ENCODE measurements around the gene GJD2.
A peak's percentile ranks its signal among the peaks of the same experiment; 100 is the strongest.

Gene GJD2

DNA sequence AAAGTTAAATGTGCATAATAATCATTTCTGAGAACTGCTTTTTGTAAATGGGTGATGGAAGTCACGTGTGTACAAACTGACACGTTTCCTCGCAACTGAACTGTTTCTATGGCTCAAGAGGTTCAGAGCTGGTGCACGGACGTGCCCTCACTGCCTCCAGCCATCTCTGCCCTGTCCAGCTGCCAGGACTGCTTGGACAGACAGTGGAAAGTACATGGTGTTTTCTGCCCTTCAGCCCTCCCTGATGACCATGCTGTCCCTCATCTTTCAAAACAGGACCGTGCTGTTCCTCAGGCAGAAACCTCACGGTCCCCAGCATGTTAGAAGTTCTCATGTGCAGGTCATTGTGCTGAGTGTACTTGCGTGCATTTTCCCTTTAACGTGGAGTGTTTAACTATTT, 38.7 kb downstream of the GJD2 start:
- TF ChIP-seq, protein P1, sequence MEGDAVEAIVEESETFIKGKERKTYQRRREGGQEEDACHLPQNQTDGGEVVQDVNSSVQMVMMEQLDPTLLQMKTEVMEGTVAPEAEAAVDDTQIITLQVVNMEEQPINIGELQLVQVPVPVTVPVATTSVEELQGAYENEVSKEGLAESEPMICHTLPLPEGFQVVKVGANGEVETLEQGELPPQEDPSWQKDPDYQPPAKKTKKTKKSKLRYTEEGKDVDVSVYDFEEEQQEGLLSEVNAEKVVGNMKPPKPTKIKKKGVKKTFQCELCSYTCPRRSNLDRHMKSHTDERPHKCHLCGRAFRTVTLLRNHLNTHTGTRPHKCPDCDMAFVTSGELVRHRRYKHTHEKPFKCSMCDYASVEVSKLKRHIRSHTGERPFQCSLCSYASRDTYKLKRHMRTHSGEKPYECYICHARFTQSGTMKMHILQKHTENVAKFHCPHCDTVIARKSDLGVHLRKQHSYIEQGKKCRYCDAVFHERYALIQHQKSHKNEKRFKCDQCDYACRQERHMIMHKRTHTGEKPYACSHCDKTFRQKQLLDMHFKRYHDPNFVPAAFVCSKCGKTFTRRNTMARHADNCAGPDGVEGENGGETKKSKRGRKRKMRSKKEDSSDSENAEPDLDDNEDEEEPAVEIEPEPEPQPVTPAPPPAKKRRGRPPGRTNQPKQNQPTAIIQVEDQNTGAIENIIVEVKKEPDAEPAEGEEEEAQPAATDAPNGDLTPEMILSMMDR (conservative IDR thresholded peaks at IDR 0.05; ENCODE audit: control insufficient read depth, insufficient read depth, low read depth, low read length): no peak
- no peak overlapping the region for H3K4me3 ChIP-seq (ENCODE audit: control insufficient read depth, low read depth, low read length)
- DNase-seq (ENCODE audit: low read depth): no peak

DNA sequence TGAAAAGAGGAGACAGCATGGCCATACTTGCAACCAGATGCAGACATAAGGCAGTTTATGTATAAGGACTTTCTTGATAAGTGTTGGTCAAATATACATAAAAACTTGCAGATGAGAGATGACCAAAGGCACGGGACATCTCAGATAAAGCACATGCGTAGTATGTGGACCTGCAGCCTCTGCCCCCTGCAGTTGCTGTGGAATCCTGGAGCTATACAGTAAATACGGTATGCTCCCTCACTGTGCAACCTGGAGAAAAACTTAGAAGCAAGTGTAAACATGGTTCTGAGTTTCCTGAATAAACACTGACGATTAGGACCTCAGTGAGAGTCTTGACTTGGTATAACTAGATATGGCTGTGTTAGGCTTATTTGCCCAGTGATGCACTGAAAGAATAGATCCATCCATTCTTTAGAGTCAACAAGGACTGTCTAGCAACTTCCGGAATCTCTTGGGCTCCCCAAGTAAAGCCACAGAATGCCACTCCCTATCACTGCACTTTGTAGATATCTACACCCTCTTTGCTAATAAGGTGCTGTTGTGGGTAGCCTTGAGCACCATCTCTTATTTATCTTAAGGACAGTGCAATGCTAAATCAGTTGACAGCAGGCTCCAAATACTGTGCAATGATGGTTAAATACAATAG, 40.2 kb downstream of the GJD2 start:
- TF ChIP-seq, protein P1 (conservative IDR thresholded peaks at IDR 0.05; ENCODE audit: control insufficient read depth, insufficient read depth, low read depth, low read length): no peak
- no peak for DNase-seq (ENCODE audit: low read depth)
- H3K4me3 ChIP-seq (ENCODE audit: control insufficient read depth, low read depth, low read length): no peak overlapping the region

DNA sequence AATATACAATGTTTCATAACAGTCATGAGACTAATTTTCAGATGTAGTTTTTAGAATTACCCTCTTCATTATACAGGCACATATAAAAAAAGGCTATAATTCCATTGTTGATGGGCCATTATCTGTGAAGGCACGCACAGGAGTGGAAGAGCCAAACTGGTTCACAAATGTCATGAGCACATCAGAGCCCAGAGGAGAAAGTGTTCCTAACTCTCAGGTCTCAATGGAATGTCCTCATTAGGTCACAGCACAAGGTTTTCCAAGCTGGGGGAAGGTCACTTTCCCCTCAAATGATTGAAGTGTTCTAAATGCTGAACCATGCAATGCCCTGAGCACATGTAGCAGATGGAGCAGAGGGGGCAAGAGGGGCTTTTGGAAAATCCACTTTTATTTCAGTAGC, 41.2 kb downstream of the GJD2 start:
- TF ChIP-seq, protein P1 (conservative IDR thresholded peaks at IDR 0.05; ENCODE audit: control insufficient read depth, insufficient read depth, low read depth, low read length): no peak
- DNase-seq (ENCODE audit: low read depth): no peak
- no peak overlapping the region for H3K4me3 ChIP-seq (ENCODE audit: control insufficient read depth, low read depth, low read length)

DNA sequence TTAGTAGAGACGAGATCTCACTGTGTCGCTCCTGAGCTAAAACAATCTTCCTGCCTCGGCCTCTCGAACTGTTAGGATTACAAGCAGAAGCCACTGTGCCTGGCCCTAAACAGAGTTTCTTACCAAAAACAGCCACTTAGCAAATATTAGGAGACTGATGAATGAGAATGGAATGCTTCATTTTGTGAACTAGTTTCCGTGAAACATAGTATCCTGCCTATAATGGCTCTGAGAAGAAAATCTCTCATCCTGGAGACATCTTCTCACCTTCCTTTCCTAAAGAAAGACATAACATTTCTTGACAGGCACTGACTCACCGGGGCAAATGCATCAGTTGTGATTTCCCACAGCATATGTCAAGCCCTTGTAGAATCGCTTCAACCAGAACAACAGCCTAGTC, 44.9 kb downstream of the GJD2 start:
- DNase-seq (ENCODE audit: low read depth): peak; percentile 4
- TF ChIP-seq, protein P1 (conservative IDR thresholded peaks at IDR 0.05; ENCODE audit: control insufficient read depth, insufficient read depth, low read depth, low read length): no peak
- no peak overlapping the region for H3K4me3 ChIP-seq (ENCODE audit: control insufficient read depth, low read depth, low read length)

DNA sequence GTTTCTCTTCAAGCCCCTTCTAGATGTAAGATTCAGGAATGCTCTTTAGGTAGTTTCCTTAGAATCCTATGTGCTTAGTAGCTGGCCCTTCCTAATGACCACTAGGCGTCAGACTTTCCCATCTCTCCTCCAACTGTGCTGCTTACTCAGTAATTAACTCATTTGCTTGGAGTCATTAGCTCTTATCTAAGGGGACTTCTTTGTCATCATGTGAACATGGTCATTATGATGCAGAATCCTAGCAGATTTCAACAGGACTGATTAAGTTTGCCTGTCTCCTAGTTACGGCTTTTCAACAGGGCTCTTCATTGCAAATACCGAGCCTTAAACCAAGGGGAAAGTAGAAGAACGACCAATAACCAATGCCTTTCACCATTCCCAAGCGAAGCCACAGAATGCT, 46.4 kb downstream of the GJD2 start:
- no peak overlapping the region for H3K4me3 ChIP-seq (ENCODE audit: control insufficient read depth, low read depth, low read length)
- peak; percentile 68 for DNase-seq (ENCODE audit: low read depth)
- TF ChIP-seq, protein P1 (conservative IDR thresholded peaks at IDR 0.05; ENCODE audit: control insufficient read depth, insufficient read depth, low read depth, low read length): peak; percentile 98

DNA sequence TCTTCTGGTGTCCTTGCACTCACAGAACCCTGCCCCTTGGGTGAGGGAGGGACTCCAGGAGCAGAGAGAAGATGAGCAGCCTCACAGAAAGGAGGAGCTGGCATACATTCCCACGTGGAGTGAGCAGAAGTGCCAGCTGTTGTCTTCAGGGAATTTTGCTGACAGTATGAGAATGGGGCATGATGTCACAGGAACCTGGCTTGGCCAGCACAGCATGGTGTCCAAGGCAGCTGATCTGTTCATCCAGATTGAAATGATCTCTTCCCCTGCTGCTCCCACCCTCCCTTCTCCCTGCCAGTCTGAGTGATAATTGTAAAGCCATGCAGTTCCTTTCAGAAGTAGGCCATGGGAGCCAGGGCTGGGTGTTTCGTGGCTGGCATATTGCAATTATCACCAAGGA, 53.3 kb downstream of the GJD2 start:
- TF ChIP-seq, protein P1 (conservative IDR thresholded peaks at IDR 0.05; ENCODE audit: control insufficient read depth, insufficient read depth, low read depth, low read length): no peak
- DNase-seq (ENCODE audit: low read depth): no peak
- no peak overlapping the region for H3K4me3 ChIP-seq (ENCODE audit: control insufficient read depth, low read depth, low read length)

Measured in fibroblast of mammary gland (primary cell).